GM21723 (cell line): ENCODE measurements around the gene NAA80.
"Not testable (repeated sequence)": the region's sequence is repeated elsewhere in the genome, so short reads cannot be mapped to it uniquely, and the experiment has no call there.

Source experiments
- ATAC-seq: cut with Tn5 transposase; IDR thresholded peaks from one replicate; pipeline ENCODE4 v1.9.1; 2021; ENCODE audit warnings: mild to moderate bottlenecking, moderate library complexity; ENCODE audit not compliant: unreplicated experiment

NAA80 gene

DNA sequence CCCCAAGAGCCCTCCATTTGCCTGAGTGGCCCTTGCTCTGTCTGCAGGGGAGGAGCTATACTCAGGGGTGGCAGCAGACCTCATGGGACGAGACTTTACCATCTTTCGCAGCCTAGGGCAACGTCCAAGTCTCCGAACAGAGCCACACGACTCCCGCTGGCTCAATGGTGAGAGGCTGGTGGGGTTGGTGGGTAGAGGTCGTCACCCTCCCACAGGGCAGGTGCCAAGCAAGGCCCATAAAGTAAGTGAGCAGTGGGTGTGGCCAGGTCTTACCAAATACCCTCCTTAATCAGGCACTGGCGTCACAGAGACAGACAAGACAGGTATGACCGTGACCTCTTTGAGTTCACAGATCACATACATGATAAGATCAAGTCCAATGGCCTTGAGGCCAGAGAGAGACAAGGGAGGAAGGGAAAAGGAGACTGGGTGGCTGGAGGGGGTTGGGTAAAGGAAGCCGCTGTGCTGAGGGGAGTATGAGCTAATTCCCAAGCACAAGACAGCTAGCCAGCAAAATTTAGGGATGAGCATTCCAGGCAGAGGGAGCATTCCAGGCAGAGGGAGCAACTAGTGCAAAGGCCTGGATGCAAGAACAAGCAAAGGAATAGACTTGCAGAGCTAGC lies 27.8 kb downstream of the NAA80 start:
- ATAC-seq: no peak

DNA sequence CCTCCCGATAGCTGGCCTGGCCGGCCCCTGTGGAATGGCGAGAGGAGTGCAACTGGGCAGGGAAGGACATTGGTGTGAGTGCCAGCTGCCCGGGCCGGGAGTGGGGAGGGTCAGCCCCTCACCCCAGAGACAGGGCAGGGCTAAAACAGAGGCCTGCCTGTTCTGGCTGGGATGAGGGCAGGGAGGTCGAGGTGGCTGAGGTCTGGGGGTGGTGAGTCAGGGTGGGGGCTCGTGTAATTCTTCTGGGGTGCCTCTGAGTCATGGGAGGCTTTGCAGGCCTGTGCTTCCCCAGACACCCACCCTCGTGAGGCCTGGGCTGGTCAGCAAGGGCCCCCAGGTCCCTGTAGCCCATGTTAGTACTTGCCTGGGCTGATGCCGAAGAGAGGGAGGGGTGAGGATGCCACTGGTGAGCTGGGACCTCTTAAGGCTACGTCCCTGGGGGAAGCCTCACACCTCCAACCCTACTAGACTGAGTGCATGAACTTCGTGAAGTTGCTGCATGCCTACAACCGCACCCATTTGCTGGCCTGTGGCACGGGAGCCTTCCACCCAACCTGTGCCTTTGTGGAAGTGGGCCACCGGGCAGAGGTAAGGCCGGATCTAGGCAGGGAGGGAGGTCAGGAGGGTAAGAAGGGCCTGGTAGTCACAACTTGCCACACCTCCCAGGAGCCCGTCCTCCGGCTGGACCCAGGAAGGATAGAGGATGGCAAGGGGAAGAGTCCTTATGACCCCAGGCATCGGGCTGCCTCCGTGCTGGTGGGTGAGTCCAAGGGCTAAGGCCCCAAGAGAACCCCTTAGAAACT lies 28.6 kb downstream of the NAA80 start:
- no peak for ATAC-seq

DNA sequence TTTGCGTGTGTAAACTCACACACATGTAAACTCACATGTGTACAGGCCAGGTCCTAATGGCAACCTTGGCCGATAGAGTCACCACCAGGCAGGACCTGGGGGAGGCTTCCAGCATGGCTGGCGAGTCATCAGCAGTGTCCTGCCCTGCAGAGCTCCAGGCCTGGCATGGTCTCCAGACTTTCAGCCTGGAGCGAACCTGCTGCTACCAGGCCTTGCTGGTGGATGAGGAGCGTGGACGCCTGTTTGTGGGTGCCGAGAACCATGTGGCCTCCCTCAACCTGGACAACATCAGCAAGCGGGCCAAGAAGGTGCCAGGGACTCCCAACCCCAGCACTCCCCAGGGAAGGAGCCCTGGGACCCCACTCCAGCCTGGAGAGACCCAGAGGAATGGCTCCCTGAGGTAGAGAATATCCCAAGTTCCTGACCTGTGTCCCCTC lies 29.2 kb downstream of the NAA80 start:
- ATAC-seq: no peak

DNA sequence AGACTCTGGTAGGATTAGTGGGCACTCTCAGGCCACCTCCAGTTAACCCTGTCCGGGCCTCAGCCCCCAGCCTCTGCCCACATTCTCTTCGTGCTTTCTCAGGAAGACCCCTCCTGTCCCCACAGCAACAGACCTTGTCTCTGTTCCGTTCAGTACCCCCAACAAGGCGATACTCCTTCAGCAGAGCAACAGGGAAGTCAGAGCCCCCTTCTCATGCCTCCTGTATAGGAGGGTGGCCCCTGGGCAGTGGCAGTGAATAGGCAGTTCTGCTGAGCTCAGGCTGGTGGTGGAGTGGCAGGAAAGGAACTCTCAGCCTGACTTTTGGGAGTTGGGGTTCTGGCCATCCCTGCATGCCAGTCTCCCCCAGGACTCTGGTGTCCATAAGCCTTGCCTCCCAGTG lies 29.7 kb downstream of the NAA80 start:
- no peak for ATAC-seq

DNA sequence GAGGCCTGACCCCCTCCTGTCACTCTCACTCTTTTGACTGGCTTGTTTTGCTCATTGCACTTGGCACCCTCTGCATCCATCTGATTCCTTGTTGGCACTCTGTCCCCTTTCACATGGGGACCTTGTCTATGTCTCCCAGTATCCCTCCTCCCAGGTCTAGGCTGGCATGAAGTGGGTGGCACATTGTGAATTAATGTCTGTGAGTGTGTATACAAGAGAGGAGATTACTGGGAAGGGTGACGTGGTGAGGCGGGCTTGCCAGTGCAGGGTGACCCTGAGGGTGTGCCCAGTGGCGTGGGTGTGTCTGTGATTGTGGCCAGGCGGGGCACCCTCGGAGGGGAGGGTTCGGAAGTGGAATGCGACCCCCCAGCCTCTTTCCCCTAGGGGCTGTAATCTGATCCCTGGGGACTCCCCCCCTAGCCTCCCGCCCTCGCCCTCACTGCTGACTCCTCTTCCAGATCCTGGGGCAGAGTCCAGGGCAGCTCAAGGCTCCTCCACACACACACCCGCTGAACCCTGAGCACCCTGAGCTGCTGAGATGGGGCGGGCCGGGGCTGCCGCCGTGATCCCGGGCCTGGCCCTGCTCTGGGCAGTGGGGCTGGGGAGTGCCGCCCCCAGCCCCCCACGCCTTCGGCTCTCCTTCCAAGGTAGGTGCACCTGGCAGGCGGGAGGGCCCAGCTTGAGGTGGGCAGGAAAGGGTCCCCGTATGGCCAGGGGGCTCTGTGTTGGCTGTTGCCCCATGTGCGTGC lies 30.3 kb downstream of the NAA80 start, which contains the start of gene SEMA3B:
Gene SEMA3B (plus strand): TSS at position 445 of the 749 bp plus-strand sequence. CDS start 94 bp downstream, at position 539.
- no peak for ATAC-seq

DNA sequence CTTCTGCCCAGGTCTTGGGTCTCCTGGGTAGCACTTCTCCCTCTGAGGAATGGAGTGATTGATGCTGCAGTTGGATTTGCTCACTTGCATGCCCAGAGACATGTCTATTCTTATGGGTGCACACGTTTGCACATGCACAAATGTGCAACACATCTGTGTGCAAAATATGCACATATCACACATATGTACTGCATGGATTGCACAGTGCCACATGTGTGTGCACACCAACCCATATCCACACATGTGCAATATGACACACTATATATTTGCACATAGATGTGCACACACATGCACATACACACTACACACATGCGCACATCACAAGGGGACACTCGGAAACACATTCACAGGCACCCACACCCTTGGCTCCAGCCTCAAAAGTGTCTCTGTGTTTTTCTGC lies 30.9 kb downstream of the NAA80 start:
- ATAC-seq: no peak

DNA sequence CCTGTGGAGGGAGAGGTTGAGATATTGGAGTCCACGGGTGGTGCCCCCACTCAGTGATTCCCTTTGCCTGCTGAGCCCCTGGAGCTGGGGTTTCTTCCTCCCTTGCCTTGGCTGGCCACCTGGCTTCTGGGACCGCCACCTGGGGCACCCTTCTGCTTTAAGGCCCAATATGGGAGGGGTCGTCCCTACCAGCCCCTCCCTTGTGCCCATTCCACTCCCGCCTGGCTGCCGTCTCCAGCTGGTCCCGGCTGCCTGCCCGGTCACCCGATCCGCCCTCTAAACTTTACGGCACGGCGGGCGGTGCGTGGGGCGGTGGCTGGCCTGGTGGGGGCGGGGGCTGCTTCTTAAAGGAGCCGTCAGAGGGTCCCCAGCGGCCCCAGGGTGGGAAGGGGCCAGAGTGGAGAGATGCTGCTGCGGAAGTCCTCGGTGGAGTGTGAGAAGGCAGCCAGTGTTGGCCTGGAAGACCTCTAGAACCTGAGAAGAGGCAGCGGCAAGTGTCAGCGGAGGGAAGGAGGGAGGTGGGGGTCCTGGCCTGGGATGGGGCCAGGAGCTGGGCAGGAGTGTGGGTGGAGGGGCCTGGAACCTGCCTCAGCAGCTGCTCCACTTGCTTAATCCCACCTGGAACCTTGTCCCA lies 31.8 kb downstream of the NAA80 start:
- no peak for ATAC-seq

DNA sequence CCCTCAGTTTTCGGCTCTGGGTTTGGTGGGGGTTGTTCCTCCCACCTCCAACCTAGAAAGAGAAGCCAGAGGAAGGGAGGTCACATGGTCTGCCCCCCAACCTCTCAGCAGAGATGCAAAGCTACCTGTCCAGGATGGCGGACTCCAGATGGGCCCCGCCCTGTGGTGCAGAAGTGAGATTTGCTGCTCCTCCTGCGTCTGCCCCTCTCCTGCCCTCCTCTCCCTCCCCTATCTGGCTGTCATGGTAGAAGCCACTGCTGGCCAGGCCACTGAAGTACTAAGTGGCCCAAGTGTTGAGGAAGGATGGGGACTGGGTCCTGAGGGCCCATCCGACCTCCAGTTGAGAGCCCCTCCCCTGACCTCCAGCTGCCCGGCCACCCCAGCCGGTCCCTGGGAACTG lies 32.4 kb downstream of the NAA80 start:
- no peak for ATAC-seq

DNA sequence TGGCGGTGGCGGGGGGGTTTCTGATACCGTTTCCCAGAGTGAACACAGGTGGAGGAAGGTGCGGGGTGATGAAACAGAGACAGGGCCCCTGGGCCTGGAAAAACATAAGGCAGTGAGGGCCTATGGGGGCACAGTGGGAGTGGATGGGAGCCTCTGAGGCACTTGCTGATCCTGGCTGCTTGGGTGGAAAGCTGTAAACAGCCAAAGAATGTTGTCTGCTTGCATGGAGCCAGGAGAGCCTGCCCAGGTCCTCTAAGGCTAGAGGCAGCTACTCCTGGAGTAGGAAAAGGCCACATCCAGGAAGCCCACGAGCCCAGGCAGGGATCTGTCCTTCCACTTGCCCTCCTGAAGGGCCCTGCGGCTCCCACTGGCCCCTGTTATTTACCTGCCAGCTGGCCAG lies 33.2 kb downstream of the NAA80 start:
- no peak for ATAC-seq

DNA sequence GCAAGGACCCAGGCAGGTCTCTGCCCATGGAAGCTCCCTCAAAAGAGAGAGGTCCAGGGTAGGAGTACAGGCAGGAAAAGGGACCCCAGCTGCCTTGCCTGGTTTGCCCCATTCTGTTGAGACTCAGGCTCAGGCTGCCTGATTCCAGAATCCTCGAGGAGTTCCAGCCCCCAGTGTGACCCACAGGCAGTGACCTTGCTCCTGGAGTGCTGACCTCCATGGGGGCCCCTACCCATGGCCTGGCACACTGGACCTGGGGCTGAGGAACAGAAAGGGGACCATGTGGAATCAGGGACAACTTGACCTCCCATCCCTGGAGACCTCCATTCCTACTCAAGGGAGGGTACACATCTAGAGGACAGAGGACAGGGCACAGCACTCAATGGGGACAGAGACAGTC lies 33.6 kb downstream of the NAA80 start:
- ATAC-seq: no peak

DNA sequence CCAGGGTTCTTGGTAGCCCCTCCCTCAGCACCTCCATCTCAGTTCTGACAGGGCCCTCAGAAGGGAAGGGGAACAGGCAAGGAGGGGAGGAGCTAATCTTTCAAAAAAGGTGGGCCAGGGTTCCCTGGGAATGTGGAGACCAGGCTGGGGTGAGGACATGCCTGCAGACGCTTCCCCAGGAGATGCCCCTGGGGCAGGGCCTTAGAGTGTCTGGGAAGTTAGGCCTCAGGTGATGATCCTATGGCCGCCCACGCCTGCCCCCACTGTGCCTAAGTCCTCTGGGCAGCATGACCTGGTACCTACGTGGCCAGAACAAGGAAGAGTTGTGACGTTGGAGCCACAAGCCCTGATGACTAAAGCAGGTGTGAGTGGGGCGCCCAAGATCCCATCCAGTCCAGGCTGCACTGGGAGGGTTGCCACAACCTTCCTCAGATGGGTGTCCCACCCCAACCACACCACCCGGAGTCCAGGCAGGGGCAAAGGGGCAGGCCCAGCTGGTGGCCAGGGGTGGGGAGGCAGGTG lies 34.2 kb downstream of the NAA80 start:
- ATAC-seq: no peak

DNA sequence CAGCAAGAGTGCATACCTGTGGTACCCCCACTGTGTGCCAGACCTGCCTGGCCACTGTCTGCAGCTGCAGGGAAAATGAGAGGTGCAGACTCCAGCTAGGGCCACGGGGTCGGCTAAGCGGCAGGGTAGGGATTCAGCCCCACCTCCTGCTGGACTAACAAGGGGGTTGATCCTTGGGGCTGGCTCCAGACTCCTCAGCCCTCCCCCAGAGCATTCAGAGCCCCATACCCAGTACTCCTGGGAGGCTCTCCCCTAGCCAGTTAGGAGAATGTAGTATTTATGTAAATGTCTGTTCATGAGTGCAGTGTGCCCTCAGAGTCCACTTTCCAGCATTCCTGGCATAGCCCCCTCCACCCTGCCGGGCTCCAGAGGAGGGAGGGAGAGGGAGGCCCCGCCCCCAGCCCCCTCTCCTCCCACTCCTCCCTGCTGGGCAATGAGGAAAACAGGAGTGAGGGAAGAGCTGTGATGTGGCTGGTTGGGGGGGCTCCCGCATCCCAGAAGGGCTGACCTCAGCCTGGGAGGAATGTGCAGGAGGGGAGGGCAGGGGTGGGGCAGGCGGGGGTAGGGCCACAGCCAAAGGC lies 34.7 kb downstream of the NAA80 start:
- ATAC-seq: no peak

DNA sequence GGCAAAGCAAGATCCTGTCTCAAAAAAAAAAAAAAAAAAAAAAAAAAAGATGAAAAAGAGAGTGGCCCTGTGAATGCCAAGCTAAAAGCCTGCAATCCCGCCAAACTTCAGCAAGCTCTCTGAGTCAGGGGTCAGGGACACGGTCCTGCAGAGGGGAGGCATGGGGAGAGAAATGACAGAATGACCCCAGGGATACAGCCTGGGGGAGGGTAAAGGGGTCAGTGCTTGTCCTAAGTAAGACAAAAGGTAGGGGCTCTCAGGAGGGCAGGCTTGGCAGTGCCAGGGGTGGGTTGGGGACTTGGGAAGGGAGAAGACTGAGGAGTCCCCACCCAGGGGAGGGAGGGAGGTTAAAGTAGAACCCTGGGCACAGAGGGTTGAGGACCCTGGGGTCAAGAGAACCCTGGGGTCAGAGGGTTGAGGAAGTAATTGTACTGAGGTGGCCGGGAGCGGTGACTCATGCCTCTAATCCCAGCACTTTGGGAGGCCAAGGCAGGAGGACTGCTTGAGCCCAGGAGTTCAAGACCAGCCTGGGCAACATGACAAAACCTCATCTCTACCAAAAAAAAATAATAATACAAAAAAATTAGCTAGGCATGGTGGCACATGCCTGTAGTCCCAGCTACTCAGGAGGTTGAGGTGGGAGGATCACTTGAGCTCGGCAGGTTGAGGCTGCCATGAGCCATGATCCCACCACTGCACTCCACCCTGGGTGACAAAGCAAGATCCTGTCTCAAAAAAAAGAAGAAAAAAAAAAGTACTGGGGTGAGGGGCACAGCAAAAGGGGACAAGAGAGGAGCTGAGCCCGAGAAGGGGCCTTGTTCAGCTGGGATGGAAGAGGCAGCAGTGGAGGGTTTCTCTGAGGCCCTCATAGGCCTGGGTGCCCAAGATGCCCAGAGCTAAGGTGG lies 35.5 kb downstream of the NAA80 start:
- ATAC-seq: no peak

DNA sequence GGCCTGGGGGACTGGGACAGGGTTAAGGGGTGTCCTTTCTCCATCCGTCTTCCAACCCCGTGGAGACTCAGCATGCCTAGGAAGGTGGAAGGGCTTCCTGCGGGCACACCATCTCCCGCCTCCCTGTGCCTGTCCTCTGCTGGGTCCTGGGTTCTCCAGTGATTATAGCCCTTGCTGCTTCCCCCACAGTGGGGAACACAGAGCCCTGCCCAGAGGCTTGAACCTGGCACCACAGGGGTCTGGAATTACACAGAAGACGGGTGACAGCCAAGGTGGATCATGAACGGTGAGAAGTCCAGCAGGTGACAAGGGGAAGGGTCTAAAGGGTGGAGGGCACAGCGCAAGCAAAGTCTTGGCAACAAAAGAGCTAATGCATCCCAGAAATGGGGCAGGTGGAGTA lies 36.4 kb downstream of the NAA80 start:
- ATAC-seq: no peak

DNA sequence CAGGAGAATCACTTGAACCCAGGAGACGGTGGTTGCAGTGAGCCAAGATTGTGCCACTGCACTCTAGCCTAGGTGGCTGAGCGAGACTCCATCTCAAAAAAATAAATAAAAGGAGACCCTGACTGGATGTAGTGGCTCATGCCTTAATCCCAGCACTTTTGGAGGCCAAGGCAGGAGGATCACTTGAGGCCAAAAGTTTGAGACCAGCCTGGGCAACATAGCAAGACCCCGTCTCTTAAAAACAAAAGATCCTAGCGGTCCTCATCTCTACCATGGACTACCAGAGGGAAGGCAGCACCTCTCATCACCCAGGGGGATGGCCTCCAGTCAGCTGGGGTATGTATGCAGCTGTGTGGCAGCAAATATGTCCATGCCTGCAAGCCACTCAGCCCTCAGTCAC lies 37.0 kb downstream of the NAA80 start:
- ATAC-seq: not testable (repeated sequence)

DNA sequence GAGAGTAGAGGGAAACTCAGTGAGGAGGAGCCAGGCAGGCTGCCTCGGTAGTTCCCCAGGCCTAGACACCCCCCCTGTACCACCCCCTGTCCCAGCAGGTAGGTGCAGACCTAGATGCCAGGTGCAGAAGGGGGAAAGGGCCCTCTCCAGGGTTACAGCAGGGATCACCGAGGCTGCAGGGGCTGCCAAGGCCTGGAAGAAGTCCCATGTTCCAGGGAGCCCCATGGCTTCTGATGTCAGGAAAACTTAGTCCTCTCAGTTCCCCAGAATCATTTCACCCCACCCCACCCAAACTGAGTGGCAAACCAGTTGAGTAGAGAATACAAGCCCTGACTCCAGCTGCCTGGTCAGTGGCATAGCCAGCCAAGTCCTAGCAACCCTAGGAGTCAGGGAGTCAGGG lies 37.7 kb downstream of the NAA80 start:
- no peak for ATAC-seq

DNA sequence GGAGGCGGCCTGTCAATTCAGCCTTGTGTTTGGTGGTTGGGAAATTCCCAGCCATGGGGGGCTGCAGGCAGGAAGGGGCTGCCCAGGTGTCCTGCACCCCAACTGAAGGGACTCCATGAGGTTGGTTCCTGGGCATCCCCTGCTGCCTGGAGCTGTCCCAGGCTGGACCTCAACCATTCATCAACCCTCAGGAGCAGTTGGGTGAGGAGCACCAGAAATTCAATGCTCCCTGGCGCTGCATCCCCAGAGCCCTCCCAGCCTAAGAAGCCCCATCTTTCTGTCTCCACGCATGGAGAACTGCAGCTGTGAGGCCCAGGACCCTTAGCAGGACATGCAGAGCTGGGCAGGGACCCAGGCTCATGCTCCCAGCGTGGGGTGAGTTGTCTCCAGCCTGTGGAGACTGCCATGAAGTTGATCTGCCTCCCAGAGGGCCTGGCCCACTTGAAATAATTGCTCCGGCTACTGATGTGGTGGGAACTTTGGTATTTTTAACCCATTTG lies 38.2 kb downstream of the NAA80 start:
- no peak for ATAC-seq

DNA sequence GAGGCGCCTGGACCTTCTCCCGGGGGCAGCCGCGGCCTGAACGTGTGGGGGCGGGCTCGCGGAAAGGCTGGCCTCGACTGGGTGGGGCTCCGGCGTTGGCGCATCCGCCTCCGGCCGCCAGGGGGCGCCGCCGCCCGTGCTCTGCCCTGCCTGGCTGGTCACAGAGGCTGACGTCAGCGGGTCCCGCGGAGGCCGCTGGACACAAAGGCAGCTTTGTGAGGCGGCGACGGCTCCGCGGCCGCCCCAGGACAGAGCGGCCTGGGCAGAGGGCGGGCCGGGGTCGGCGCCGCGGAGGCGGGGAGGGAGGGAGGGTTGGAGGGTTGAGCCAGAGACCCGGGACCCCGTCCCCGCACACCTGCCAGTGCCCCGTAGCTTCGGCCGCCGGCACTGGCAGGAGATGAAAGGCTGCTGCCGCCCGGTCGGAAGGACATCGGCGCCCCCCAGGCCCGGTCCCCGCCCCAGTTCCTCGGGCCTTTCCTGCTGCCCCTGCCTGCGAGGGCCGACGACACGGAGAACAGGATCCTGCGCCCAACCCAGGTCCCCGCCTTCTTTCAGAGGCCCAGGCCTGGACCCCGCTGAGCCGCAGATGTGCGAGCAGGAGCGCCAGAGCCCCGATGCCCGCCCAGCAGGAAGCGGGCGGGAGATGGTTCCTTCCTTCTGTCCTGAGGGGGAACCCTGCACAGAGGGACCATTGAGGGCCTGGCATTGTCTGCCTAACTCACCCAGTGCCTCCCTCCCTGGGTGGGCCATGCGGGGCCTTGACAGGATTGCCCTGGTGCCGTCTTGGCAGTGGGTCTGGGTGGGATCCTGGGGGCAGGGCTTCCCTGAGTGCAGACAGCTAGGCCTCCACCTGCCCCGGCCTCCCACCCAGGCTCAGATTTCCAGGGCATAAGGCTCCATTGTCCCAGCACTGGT lies 38.9 kb downstream of the NAA80 start:
- peak; percentile 89 for ATAC-seq
